HepG2 (cell line): Measurements from ENCODE around the gene CPEB2. TPM values are rescaled to one million over a fixed set of nuclear protein-coding genes. Genes with fewer than 3 reads are reported as not detected.

Source experiments
- ATAC-seq: fragments of 200-7000 bp; cut with Tn5 transposase; 3 replicates; pipeline ENCODE4 v1.9.1; 2020; ENCODE audit warnings: mild to moderate bottlenecking, moderate library complexity
- BruUV-seq: library from RNA; stranded (reverse); fragments of 400-500 nt; replicated peaks from 2 replicates; lab custom pipeline; 2021; lab: Mats Ljungman, UMichigan
- CTCF ChIA-PET: fragments of 300-600 bp; formaldehyde crosslinking; extraction: SDS; loops from one replicate; lab custom pipeline; 2021; ENCODE audit warnings: low total read pairs, inconsistent platforms, low intra/inter-chr PET ratio; lab: Yijun Ruan, JAX
- POLR2A ChIA-PET: fragments of 350-600 bp; sonication (Branson Sonifier 250); formaldehyde crosslinking; loops from one replicate; lab custom pipeline; 2020; ENCODE audit warnings: antibody characterized with exemption, inconsistent platforms; lab: Yijun Ruan, JAX
- DNase-seq: peaks from one replicate; pipeline ENCODE4 v3.0.0-alpha.2; 2015; ENCODE audit warnings: low spot score
- FAIRE-seq: peaks from 3 replicates; lab custom pipeline; 2011; peaks lifted over from hg19 to GRCh38; lab: Jason Lieb, UNC
- H2AFZ ChIP-seq: one replicate; pipeline ENCODE4 v1.6.1; 2011; ENCODE audit warnings: low read length, inconsistent platforms
- H3K27ac ChIP-seq: fragments of 300-600 bp; 3 replicates; pipeline ENCODE4 v1.8.0; 2011; ENCODE audit warnings: mixed run types, mild to moderate bottlenecking, mixed read lengths, low read length, inconsistent platforms; ENCODE audit not compliant: insufficient read depth; ENCODE audit errors: extremely low read length
- H3K27me3 ChIP-seq, 2 experiments: fragments of 200-600 bp in 1 of 2; 2 replicates in 1 of 2; 3 replicates in 1 of 2; pipeline versions ENCODE4 v1.6.0 to v1.8.0; 2011; ENCODE audit warnings: low read length in 2 of 2, mild to moderate bottlenecking in 2 of 2, moderate library complexity in 2 of 2, inconsistent platforms in 1 of 2; ENCODE audit not compliant: insufficient read depth in 2 of 2, control insufficient read depth in 1 of 2
- H3K36me3 ChIP-seq, 2 experiments: fragments of 200-600 bp in 1 of 2; replicated peaks in 1 of 2; 2 replicates in 1 of 2; 3 replicates in 1 of 2; pipeline versions ENCODE4 v1.5.1 to v1.8.0; 2011; ENCODE audit warnings: low read length in 2 of 2, inconsistent platforms in 1 of 2; ENCODE audit not compliant: insufficient read depth in 2 of 2, control insufficient read depth in 1 of 2
- H3K4me1 ChIP-seq: 2 replicates; pipeline ENCODE4 v1.5.1; 2012; ENCODE audit warnings: low read length, inconsistent platforms; ENCODE audit not compliant: insufficient read depth
- H3K4me2 ChIP-seq: 2 replicates; pipeline ENCODE4 v1.6.0; 2011; ENCODE audit warnings: low read depth, low read length, inconsistent platforms
- H3K4me3 ChIP-seq, 3 experiments: fragments of 200-600 bp in 1 of 3; sonication (generic), shearing (Covaris generic) in 1 of 3; replicated peaks in 1 of 3; 2 replicates each; pipeline ENCODE4 v1.5.1; 2011 to 2016; ENCODE audit warnings: low read length in 3 of 3, inconsistent platforms in 2 of 3, low read depth in 2 of 3, mild to moderate bottlenecking in 2 of 3, control low read depth in 1 of 3, mixed read lengths in 1 of 3; ENCODE audit not compliant: insufficient read depth in 1 of 3
- H3K79me2 ChIP-seq: one replicate; pipeline ENCODE4 v1.6.1; 2011; ENCODE audit warnings: low read length, inconsistent platforms; ENCODE audit not compliant: insufficient read depth
- H3K9ac ChIP-seq: 2 replicates; pipeline ENCODE4 v1.6.0; 2011; ENCODE audit warnings: mild to moderate bottlenecking, low read depth, low read length, inconsistent platforms; ENCODE audit not compliant: insufficient read depth
- H3K9me3 ChIP-seq: 2 replicates; pipeline ENCODE4 v1.5.1; 2012; ENCODE audit warnings: mild to moderate bottlenecking, low read length
- H4K20me1 ChIP-seq: 2 replicates; pipeline ENCODE4 v1.6.0; 2011; ENCODE audit warnings: inconsistent platforms, mild to moderate bottlenecking, low read length, moderate library complexity; ENCODE audit not compliant: insufficient read depth
- ATAD3A ChIP-seq: sonication (generic); formaldehyde crosslinking; IDR thresholded peaks from 2 replicates; pipeline ENCODE4 v1.4.0; 2020; ENCODE audit warnings: missing genetic modification reagents
- CAMTA2 ChIP-seq: sonication (generic); formaldehyde crosslinking; IDR thresholded peaks from 2 replicates; pipeline ENCODE4 v1.4.0; 2020; ENCODE audit warnings: mild to moderate bottlenecking, missing genetic modification reagents, borderline replicate concordance
- MAFK ChIP-seq, 2 experiments: IDR thresholded peaks in 1 of 2; conservative IDR thresholded peaks in 1 of 2; 2 replicates each; pipeline ENCODE4 v1.6.1; 2011; ENCODE audit warnings: improper control_type of control experiment in 2 of 2, low read length in 2 of 2
- NR2F1 ChIP-seq, 2 experiments: fragments of 450-650 bp in 1 of 2; formaldehyde crosslinking in 1 of 2; IDR thresholded peaks; 2 replicates each; pipeline versions ENCODE4 v1.5.0 to v1.6.1; 2016 to 2020; ENCODE audit warnings: mild to moderate bottlenecking in 1 of 2, missing compliant biosample characterization in 1 of 2, missing genetic modification reagents in 1 of 2, moderate library complexity in 1 of 2
- RAD51 ChIP-seq: fragments of 450-650 bp; IDR thresholded peaks from 2 replicates; pipeline ENCODE4 v1.6.1; 2016; ENCODE audit warnings: borderline replicate concordance
- ZNF260 ChIP-seq: sonication (generic); formaldehyde crosslinking; IDR thresholded peaks from 2 replicates; pipeline ENCODE4 v1.4.0; 2020; ENCODE audit warnings: missing genetic modification reagents, low read depth, mild to moderate bottlenecking, borderline replicate concordance
- ZNF263 ChIP-seq: sonication (generic); formaldehyde crosslinking; IDR thresholded peaks from 2 replicates; pipeline ENCODE4 v1.4.0; 2020; ENCODE audit warnings: missing genetic modification reagents
- ZNF343 ChIP-seq: sonication (generic); formaldehyde crosslinking; IDR thresholded peaks from 2 replicates; pipeline ENCODE4 v1.4.0; 2020; ENCODE audit warnings: mild to moderate bottlenecking, missing genetic modification reagents
- ZNF605 ChIP-seq: sonication (generic); formaldehyde crosslinking; IDR thresholded peaks from 2 replicates; pipeline ENCODE4 v1.8.0; 2022; ENCODE audit warnings: mild to moderate bottlenecking, missing genetic modification reagents
- WGBS: methylation state at CpG from one replicate; pipeline ENCODE4 v1.1.6; 2017; ENCODE audit warnings: low lambda C conversion rate; 5-methylcytosine and 5-hydroxymethylcytosine counted together
- in situ Hi-C: cut with HindIII; loops from 2 replicates; pipeline ENCODE4 v1.10.0; 2017; ENCODE audit warnings: low pct_unique_long_range_greater_than_20kb; ENCODE audit not compliant: extremely low pct_ligation_motif_present
- intact Hi-C: fragments of 100-400 bp; cut with micrococcal nuclease; formaldehyde crosslinking; loops from one replicate; pipeline ENCODE4 v1.10.0; 2022; ENCODE audit not compliant: unreplicated experiment
- polyA plus RNA-seq, 8 experiments: library from polyadenylated mRNA; depleted of rRNA in 3 of 8; stranded (reverse) in 7 of 8; unstranded in 1 of 8; fragments of >200 nt; fragmentation: Illumina TruSeq in 4 of 8; extraction: Trizol in 4 of 8; gene quantifications; 2 replicates each; pipeline versions ENCODE4 v1.2.1 to v1.2.3, GENCODE V29; 2011 to 2016; ENCODE audit warnings: low read depth in 4 of 8, missing spikeins in 1 of 8, mixed read lengths in 1 of 8; ENCODE audit not compliant: insufficient read depth in 1 of 8
- total RNA-seq, 5 experiments: library from RNA; depleted of rRNA; stranded (reverse); fragments of >200 nt; fragmentation: Illumina TruSeq; extraction: Trizol; gene quantifications; 2 replicates each; pipeline ENCODE4 v1.2.3, GENCODE V29; 2016; ENCODE audit warnings: low read depth in 1 of 5
- TF ChIP-seq, protein P1 (sequence below): sonication (generic); formaldehyde crosslinking; IDR thresholded peaks from 2 replicates; pipeline ENCODE4 v1.4.0; 2020; ENCODE audit warnings: missing genetic modification reagents, mild to moderate bottlenecking, borderline replicate concordance
- TF ChIP-seq, protein P2 (sequence below): sonication (generic); formaldehyde crosslinking; IDR thresholded peaks from 2 replicates; pipeline ENCODE4 v1.5.0; 2020; ENCODE audit warnings: missing genetic modification reagents

The CPEB2 gene
- total and polyA plus RNA-seq, 2 of the 13 experiments (the other 11 are each of a cell fraction or from before 2014, with no cell fraction given) = 2.0 to 2.5 TPM

DNA sequence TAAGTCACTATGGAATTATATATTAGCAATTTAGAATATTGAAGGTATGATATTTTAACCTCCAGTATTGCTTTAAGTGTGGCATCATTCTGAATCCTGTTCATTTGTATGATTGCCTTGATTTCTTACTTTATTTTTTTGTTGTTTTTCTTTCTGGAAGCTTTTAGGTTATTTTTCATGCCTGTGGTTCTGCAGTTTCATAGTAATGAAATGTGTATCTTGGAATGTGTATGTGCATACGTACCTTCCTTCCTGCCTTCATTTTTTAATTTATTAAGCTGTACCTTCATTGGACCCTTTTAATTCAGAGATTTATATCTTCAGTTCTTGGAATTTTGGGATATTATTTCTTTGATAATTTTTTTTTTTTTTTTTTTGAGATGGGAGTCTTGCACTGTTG lies 22.1 kb downstream of the CPEB2 start:
- POLR2A ChIA-PET = no interaction called here

DNA sequence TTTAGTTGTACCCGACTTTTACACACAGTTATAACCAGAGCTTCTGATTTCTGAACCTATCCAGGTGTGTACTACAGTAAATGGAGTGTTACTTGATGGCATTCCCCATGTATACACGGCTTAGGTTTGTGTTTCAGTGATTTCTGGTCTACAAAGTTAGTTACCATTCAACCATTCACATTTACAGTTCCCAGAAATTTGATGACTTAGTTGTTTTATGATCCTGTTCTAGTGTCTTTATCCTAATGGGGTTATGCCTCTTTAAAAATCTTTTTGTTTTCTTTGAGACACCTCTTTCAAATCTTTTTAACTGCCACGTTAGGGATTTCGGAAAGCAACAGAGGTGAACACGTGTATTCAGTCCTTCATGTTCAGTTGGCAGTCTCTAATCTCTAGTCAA lies 23.4 kb downstream of the CPEB2 start:
- BruUV-seq = no TSS peak
- CTCF ChIA-PET = no interaction called here
- Histone ChIP-seq H3K27me3 (no peaks in the 10 kb centered on the region; a peak in 1 of 5 replicates), H3K4me2 (no peak overlapping the region), H3K4me1 (no peaks in the 10 kb centered on the region), H3K4me3 (no peak overlapping the region), H3K36me3 (peaks cover 0 to 2% of the 10 kb centered on the region in 2 experiments; a peak in 1 of 5 replicates), H4K20me1 (no peaks in the 10 kb centered on the region)
- in situ Hi-C loops = no loop called here
- POLR2A ChIA-PET = no interaction called here
- no peak for FAIRE-seq
- intact Hi-C loops = no loop called here
- TF ChIP-seq ATAD3A (CRISPR knock-in tag) (no peak), MAFK (conservative IDR thresholded peaks at IDR 0.05 in 1 of 2, IDR thresholded peaks at IDR 0.05 in 1 of 2; ENCODE audit: low read length in 2 of 2) (peak; percentile 38 to 54), NR2F1 (CRISPR knock-in tag; IDR thresholded peaks at IDR 0.05) (no peak), ZNF260 (no peak)
- TF ChIP-seq, protein P1, sequence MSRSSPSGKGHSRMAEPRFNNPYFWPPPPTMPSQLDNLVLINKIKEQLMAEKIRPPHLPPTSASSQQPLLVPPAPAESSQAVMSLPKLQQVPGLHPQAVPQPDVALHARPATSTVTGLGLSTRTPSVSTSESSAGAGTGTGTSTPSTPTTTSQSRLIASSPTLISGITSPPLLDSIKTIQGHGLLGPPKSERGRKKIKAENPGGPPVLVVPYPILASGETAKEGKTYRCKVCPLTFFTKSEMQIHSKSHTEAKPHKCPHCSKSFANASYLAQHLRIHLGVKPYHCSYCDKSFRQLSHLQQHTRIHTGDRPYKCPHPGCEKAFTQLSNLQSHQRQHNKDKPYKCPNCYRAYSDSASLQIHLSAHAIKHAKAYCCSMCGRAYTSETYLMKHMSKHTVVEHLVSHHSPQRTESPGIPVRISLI = no peak
- TF ChIP-seq, all 625 proteins: peak for 1
- H2AFZ ChIP-seq = no peak overlapping the region
- no peaks in the 10 kb centered on the region for H3K79me2 ChIP-seq
- H3K9ac ChIP-seq = no peak overlapping the region
- WGBS = 93% methylated on average over 5 of the region's 5 CpGs
- H3K27ac ChIP-seq = no peak overlapping the region
- H3K9me3 ChIP-seq = no peaks in the 10 kb centered on the region
- DNase-seq (no peak), ATAC-seq (no peak)

More for the DNA sequence above, 22.1 kb downstream of the CPEB2 start:
- Histone ChIP-seq H3K9me3 (no peaks in the 10 kb centered on the region), H4K20me1 (no peaks in the 10 kb centered on the region), H3K36me3 (peaks cover 0 to 2% of the 10 kb centered on the region in 2 experiments; a peak in 1 of 5 replicates), H3K79me2 (no peaks in the 10 kb centered on the region), H3K27ac (no peak overlapping the region), H3K9ac (no peak overlapping the region), H3K4me1 (no peaks in the 10 kb centered on the region), H3K4me3 (no peak overlapping the region), H3K4me2 (no peak overlapping the region), H2AFZ (no peak overlapping the region), H3K27me3 (no peaks in the 10 kb centered on the region; a peak in 1 of 5 replicates)
- intact Hi-C loops (no loop called here), in situ Hi-C loops (loop anchor here (25.0 kb wide), 2 partner anchors 638 to 1387 kb away; partner anchors contain the start of genes BOD1L1 and FBXL5)
- ATAC-seq (no peak), DNase-seq (no peak), FAIRE-seq (no peak)
- 2% methylated on average over 1 of the region's 1 CpG for WGBS
- CTCF ChIA-PET = no interaction called here
- no TSS peak for BruUV-seq
- TF ChIP-seq ZNF605 (CRISPR knock-in tag) (no peak), ZNF343 (CRISPR knock-in tag) (no peak), RAD51 (no peak), CAMTA2 (CRISPR knock-in tag) (no peak), ZNF263 (CRISPR knock-in tag) (no peak)
- TF ChIP-seq, protein P2, sequence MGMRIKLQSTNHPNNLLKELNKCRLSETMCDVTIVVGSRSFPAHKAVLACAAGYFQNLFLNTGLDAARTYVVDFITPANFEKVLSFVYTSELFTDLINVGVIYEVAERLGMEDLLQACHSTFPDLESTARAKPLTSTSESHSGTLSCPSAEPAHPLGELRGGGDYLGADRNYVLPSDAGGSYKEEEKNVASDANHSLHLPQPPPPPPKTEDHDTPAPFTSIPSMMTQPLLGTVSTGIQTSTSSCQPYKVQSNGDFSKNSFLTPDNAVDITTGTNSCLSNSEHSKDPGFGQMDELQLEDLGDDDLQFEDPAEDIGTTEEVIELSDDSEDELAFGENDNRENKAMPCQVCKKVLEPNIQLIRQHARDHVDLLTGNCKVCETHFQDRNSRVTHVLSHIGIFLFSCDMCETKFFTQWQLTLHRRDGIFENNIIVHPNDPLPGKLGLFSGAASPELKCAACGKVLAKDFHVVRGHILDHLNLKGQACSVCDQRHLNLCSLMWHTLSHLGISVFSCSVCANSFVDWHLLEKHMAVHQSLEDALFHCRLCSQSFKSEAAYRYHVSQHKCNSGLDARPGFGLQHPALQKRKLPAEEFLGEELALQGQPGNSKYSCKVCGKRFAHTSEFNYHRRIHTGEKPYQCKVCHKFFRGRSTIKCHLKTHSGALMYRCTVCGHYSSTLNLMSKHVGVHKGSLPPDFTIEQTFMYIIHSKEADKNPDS = no peak
